HuH-7.5 (cell line): ENCODE results near the gene TRERF1.

ENCODE experiments used
- DNase-seq: peaks from one replicate; pipeline ENCODE4 v3.0.0; 2011; ENCODE audit warnings: low spot score

TRERF1 gene

DNA sequence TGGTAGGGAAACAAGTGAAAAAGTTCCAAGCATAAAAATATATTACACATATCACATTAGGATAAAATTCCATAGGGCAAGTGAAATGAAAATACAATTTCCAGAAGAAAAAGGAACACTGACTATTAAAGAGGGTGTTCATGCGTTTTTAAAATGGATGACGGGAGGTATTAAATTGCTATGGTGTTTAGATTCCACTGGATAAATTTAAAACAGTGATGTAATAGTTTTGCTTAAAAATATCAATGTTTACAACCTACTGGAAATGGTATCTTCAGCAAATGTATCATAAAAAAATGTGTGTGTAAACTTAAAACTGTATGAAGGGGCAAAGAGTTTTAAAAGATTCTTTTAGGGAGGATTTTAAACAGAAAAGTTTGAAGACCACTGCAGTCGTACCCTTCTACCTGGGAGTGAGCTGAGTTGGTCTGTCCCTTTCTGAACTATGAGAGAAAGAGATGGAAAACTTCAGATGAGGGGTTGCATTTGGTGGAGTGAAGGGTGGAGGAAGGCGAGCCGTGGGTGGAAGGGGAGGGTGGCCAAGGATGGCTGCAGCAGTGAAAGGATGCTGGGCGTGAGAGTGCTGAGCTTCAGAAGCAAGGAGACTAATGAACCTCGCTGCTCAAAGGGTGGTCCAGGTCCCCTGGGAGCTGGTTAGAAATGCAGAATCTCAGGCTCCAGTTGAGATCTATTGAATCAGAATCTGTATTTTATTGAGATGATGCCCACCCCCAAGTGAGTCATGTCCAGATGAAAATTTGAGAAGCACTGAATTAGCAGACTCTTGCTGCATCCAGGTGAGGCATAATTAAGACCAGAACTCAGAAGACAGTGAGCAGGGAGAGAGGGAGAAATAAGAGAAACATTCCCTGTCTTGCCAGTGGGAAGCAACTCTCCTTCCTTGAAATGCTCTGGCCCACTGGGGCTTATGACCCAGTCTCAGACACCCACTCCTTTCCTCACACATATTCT, 179.6 kb downstream of the TRERF1 start:
- DNase-seq, result no peak

DNA sequence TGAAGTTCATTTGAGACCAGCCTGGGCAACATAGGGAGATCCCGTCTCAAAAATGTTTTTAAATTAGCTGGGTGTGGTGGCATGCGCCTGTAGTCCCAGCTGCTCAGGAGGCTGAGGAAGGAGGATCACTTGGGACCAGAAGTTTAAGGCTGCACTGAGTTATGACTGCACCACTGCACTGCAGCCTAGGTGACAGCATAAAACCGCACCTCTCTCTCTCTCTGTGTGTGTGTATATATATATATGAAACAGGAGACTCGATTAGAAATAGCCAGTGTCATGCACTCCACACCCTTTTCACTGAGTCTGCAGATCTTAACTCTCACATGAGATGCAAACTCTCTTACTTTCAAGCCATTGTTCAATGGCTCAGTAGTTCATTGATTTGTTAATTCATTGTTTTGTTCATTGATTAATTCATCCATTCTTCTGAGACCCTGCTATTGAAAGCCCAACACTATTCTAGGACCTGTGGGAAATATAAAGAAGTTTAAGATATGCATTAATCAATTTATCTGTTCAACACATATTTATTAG, 181.7 kb downstream of the TRERF1 start:
- no peak for DNase-seq

DNA sequence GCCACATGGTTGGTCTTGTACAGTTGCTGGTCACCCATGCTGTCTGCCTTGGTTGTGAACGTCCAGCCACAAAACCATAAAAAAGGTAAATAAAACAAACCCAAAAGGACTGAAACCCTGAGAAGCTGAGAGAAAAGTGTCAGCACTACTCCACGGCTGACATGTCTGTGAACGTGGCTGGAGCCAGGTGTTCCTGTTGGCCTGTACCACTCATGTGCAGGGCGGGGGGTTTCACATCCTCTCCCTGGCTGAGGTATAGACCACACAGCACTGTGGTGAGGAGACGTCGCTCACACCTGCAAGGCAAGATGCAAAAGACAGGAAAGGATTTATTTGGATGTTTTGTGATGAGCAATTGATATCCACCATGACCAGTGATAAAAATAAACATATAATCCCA, 182.2 kb downstream of the TRERF1 start:
- no peak for DNase-seq

DNA sequence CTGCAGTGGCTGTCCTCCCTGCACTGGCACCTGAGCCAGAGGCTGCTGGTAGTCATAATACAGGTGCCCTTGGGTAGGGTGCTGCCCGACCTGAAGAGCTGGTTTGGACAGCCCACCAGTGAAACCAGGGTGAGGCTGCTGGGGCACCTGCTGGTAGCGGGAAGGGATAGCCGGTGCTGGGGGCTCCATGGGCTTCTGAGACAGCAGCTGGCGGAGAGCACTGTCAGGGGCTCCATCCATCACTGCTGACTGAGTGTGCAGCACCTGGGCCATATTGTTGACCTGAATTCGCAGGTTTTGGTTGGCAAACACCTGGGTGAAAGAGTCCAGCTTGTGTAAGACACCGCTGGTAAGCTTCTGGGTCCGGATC, 182.9 kb downstream of the TRERF1 start:
- DNase-seq, result no peak

DNA sequence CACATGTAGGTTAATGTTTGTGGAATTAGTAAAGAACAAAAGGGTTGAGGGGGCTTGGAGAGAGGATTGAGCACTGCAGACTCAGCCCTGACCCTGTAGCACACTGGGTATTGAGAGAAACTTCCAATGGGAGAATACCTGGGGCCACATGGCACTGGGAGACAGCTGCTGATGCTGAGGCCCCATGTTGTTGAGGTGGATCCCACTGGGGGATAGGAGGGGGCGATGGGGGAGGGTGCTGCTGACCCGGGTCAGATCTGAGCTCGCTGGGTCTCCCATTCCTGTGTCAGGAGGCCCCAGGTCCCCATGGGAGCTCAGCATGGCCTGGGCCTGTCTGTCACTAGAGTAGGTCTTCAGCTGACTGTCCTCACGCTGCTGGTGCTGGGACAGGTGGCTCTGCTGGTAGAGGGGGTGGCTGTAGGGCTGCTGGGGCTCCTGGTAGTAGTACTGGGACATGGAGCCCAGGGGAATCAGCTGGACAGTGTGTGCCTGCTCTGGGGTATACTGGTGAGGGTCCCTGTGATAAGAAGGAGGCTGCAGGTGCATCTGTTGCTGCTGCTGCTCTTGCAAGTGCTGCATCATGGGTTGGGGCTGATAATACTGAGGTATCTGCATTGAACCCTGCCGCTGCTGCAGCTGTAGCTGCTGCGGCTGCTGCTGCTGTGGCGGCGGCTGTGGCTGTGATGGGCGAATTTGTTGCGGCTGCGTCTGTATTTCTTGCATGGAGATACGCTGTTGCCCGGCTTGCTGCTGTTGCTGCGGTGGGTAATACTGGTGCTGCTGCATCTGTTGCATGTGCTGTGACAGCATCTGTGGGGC, 183.5 kb downstream of the TRERF1 start:
- no peak for DNase-seq

DNA sequence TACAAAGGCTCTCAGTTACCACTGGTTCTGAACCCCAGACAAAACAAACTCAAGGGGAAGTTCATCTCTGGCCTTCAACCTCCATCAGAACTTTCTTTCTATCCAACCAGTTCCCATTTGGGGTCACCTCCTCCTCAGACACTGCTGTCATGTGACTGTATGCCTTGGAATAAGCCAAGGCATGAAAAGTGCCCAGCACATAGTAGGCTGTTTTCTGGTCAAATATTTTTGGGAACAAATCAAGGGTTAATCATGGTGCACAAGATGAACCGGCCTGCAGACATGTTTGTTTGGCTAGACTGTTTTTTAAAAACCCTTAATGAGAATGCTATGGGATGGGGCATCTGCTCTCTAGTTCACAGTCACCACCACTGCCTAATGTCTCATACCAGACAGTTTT, 185.2 kb downstream of the TRERF1 start:
- no peak for DNase-seq

DNA sequence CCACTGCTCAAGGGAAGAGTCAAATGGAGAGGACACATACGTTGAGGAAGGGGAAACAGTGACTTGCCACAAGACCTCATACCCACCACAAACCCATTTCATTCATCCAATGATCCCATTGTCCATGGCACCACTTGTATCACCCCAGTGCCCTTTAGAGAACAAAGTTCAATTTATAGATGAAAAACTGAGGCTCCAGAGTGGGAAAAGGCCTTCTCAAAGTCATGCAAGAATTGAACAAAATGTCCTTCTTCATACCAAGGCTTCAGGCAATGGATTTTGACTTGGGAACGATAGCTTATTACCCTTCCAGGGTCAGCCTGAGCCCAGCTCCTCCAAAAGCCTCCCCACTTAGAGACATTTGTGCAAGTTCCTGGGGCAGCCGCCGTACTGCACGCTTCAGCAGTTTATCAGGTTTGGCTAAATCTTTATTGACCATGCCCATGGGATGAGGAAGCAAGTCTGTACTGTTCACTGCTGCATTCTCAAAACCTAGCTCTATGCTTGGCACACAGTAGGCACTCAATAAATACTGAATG, 186.8 kb downstream of the TRERF1 start:
- DNase-seq, result no peak

DNA sequence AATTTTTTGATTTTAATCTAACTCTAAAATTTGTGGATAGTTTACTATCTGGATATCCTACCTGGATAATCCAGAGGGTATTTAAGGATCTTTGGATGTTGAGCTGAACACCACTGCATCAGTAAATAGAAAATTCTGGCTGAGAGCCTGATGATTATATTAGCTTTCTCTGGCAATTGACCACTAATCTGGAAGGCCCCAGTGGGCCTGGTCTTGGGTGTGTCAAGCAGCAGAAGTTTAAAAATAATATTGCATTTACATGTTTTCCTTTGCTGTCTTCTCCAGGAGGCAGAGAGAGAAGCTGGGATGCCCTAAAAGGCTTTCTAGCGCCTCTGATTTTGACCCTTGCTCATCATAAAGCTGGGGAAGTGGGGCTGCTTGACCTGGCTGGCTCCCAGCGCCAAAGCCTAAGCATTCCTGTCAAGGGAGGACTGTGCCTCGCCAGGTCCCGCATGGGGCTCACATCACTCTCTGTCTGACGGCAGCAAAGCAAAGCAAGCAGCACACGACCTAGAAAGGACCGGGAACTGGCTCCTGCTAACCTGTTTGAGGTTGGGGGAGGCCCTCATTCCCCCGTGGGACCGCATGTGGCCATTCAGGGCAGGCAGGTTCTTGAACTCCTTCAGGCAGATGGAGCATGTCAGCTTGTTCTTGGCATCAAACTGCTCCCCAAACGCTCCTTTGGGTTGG, 187.4 kb downstream of the TRERF1 start:
- no peak for DNase-seq

DNA sequence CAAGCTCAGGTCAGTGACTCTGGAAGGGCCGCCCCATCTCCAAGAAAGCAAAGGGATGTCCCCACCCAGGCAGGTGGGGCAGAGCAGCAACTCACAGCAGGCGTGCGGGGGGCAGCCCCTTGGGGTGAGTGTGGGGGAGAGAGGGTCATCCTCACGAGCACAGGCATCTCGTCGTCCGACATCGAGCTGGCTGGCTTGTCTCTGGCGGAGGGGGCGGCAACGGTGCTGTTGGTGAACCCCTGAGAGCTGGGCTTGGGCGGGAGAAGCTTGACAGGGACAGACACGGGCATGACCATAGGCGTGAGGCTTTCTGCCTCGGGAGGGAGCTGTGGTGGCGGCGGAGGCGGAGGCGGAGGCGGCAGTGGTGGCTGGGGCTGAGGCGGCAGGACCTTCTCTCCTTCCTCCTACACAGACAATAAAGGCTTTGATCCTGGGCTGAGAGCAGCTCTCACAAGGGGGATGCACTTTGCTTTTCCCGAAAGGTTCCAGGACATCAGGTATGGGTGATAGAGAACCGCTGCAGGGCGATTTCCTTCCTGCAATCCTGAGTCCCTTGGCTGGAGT, 188.5 kb downstream of the TRERF1 start:
- no peak for DNase-seq

DNA sequence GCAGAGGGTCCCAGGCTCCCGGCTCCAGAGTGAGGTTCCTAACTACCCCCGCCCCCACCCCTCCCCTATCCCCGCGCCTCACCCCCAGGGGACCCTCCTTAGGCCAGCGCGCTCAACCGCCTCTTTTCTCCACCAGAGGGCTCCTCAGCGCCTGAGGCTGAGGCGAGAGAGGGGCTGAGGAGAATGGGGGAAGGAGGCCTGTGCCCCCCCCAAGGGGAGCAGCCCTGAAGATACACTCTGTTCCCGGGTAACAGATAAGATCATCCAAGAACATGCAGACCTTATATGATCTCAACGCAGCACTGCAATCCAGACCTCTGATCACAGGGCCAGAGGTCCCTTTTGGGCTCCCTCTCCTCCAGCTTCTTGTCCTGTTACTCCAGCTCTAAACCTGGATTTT, 190.8 kb downstream of the TRERF1 start:
- DNase-seq, result peak; percentile 51

DNA sequence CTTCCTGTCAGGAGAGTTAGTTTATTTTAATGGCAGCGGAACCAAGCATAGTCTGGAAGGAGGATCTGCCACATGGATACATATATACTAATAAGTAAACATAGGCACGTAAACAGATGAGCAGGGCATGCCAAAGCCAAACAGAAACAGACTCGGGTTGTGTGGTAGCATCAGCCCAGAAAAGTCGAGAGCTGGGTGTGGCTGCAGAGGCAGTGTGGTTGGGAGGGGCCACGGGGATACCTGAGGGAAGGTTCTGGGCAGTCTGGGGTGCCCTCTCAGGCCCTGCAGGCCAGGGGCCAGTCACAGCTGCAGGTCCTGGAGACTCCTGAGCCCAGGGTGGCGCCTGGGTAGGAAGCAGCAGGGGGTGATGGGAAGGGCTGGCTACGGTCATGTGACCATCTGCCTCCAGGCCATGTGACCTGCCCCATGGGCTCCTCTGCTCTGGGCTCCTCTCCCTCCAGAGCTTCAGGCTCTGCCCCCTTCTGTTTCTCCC, 191.3 kb downstream of the TRERF1 start:
- peak; percentile 61 for DNase-seq

DNA sequence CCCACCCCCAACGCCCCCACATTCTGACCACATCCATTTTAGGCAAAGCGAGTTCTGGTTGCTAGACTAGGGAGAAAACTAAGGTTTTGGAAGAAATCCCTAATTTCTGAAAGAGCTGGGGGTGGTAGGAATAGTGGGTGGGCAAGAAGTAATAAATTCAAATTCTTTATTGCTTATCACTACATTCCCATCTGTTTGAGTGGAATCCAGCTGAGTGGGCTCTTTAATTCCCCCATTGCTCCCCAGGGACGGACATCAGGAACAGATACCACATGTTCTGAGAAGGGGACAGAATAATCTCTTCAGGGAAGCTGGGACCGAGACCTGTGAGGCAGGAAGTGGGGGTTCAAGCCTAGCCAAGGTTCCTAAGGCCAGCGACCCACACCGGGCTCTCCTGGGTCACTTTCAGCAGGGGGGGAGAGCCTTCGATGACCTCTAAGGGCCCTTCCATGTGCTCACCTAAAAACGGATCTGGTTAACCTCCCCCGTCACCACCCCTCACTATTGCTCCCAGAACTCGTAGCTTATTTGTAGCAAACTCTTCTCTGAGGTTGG, 191.8 kb downstream of the TRERF1 start:
- no peak for DNase-seq

DNA sequence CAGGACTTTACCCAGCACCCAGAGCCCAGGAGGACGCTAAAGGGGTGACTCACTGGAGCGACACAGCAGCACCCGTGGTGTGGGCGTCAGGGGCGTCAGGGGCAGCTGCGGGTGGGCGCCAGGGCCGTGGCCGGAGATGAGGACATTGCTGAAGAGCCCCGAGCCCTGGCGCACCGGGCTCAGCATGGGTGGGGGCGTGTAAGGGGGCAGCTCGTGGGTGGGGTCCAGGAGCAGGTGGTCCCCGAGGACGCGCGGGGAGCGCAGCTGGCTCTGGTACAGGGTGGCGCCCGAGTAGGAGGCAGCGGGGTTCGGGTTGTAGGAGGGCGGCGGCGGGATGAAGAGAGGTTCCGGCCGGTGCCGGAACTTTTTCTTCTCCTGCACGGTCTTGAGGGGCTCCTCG, 192.4 kb downstream of the TRERF1 start:
- no peak for DNase-seq

DNA sequence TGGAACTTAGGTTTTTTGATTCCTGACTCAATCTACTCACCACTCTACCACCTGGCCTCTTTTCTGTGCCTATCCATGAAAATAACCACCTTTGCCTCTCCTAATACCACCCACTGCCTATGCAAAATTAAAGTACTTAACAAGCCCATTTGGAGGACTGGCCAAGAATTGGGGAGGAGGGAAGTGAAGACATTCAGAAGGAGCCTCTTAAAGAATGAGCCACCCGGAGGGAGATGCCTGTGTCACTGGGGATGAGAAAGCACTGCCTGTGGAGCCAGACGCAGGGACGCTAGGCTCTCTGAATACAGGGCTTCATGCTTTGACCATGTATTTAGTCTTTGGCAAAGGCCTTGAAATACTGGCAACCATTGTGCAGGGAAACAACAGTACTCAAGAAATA, 194.1 kb downstream of the TRERF1 start:
- no peak for DNase-seq

DNA sequence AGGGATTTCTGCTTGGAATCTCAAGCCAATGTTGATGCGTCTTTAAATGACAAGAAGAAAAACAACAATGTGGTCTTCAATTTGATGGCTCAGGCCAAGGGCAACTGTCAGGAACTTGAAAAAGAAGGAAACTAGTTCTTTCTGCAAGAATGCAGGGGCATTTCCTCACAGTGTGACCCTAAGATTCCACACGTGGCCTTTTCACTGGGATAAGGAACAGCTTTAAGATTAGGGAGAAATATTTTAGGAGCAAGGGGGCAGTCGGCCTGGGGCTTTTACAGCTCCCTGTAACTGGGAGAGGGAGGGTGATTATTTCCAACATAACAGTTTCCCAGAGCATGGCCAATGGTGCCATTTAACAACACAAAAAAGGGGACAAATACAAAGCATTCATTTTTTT, 194.7 kb downstream of the TRERF1 start:
- DNase-seq, result no peak

DNA sequence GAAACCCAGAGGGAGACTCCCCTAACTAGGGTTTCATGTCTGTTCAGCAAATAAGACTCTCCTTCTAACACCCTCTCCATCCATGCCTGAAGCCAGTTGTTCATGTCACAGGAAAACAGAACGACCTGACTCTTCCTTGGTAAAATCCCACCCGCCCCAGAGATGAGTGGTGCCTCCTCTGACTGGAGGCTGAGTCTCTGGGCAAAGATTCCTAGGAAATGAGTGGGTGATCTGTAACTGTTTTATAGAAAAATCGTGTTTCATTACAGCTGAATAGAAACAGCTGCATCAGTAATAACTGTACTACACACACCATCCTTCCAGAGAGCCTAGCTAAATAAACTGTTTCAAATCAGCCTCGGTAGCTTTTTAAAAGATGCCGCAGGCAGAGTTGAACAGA, 196.7 kb downstream of the TRERF1 start:
- DNase-seq, result no peak

DNA sequence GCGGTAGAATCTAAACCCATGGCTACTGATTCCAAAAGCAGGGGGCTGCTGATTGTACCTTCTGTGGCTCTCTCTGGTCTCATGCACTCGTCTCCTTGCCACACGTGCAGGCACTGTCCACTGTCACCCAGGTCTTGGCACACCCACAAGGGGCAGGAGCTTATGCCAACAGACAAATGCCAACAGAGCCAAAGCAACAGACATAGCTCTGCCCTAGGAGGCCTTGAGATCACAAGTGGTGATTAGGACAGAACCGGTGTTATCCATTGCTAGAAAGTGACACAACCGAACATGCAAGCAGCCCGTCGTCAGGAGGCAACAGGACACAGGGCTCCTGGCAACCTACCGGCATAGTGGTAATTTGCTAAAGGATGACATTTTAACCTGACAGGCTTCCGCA, 197.2 kb downstream of the TRERF1 start:
- no peak for DNase-seq

DNA sequence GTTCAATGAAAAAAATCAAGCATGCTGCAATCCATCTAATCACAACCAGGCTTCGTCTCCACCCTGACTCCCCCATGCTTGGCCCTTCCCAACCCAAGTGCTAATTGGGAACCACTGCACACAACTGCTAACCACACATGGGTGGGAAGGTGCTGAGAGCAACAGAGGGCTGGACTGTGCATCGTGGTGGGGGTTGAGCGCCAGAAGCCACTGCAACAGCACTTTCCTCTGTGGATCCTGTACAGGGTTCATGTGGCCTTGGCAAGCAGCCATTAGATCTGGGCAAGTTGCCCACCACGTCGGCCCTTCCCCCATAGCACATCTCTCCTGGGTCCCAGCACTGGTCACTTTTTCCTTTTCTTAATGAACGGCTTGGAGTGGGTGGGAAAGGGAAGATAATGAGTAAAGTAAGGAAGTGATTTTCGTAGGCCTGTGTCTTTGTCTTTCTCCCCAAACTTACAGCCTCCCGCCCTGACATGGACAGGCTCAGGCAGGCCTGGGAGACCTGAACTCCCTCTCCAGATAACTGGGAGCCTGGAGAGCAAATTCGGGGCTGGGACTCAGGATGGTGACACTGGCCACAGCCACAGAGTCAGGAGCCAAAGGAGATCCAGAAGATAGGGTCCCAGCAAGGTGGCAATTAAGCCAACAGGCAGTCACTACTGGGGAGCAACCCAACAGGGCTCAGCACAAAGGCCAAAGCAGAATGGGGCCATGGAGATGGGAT, 199.7 kb downstream of the TRERF1 start:
- DNase-seq, result no peak

DNA sequence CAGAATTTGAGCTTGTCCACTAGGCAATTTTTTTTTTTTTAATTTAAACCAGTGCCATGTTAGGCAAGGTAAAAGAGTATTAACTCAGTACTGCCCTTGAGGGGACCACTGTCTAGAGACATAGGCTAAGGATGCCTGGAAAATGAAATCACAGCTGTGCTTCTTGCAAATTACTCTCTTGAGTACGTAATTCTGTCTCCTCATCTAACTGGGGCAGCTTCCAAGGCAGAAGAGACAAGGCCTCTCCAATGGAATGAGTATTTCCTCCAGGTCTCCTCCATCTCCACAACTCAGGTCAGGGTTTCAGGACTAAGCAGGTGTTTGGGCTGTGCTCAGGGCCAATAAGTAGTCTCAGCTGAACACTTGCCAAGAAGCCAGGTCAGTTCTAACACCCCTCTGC, 200.2 kb downstream of the TRERF1 start:
- no peak for DNase-seq

DNA sequence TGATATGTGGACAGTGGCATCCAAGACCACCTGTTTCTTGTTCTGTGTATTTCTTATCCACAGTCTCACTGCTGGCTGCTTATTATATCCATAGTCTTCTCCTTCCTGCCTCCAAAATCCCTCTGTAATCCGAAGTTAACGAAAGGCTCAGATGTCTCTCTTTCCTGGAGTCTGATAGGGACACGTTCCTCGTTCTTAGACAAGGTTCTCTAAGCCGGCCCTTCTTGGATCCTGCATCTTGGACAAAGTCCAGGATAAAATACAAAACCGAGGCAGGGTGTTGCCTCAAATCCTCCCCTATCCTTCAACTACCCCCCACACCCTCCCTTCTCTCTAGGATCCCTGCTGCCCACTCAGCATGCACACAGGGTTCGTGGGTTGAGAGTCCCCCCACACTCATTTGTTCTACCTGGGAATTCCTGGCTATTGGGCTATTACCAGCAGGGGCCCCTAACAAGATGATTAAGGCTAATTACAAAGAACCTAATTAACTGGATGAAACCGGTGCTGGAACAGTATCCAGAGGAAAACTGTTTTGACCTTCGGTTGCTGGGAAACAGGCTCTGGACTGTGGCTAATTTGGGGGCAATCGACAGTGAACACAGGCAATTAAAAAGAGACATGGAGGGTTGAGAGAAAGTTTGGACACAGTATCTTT, 201.3 kb downstream of the TRERF1 start:
- DNase-seq, result no peak
